GM19025 (cell line): ENCODE data around the gene TBC1D14.

ENCODE experiments used
- ATAC-seq: cut with Tn5 transposase; IDR thresholded peaks from one replicate; pipeline ENCODE4 v1.9.1; 2021; ENCODE audit warnings: mild to moderate bottlenecking, low read depth, moderate library complexity; ENCODE audit not compliant: unreplicated experiment

TBC1D14 gene

DNA sequence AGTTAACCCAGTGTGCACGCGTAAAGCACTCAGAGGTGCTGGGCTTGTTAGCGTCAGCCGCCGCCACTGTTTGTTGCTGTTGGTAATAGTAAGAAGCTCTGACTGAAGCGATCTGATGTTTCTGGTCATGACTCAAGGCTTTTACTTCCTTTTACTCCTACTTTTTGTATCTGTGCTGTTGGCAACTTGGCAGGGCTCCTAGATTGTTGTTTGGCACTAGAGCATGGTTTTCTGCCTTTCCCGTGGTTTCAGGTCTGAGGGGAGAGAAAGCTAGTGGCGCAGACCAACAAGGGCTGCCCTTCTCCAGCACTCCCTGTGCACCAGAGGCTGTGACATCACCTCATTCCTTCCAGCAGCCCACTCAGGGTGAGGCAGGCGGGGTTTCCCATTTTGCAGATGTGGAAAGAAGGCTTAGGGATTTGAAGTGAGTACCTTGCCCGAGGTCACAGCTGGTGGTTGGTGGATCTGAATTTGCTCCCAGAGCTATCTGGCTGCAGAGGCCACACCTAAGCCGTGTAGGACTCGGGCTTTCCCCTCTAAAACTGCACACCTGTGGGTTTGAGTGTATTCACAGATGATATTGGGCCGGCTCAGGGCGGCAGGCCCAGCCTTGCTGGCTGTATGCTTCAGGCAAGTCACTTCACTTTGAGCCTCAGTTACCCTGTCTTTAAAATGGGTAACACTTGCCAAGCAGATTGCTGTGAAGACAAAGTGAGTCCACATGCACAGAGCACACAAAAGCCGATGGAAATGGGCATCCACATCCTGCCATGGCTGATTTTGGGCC is 82.3 kb downstream of the TBC1D14 start:
- no peak for ATAC-seq

DNA sequence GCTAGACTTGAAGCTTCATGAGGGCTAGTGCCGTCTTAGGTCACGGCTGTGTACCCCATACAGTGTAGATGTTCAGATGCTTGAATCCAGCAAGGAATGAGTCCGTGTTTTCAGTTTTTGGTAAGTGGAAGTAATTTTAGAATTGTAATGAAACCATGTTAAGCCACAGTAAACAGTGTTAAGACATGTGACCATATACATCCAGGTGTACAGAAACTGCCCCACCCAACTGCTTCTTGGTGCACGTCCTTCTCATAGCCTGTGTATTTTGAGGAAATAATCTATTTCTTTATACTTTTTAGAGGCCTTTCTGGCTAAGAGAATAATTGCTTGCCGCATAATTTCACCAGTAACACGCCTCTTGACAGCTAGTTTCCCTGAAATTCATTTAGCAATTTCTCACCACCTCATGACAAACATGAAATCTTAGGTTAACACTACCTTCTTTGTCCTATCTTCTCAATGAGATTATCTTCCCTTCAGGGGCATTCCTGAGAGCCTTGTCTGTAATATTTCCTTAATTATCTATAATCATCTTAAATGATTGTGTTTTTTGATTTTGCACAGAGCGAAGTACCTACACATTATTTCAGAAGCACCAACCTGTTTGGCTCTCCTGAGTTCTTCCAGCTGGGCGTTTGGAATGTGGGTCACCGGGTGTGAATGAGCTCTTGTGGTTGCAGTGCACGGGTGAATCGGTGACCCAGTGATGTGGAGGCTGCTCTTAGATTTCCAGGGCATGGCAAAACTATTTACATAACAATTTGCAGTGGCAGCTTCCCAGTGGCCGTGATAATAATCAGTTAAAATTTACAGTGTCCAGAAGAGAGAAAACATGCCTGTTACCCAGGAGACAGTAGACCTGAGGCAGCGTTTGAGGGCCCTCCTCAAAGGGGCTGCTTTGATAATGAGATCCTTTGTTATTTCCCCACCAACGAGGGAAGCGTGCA is 83.4 kb downstream of the TBC1D14 start:
- no peak for ATAC-seq

DNA sequence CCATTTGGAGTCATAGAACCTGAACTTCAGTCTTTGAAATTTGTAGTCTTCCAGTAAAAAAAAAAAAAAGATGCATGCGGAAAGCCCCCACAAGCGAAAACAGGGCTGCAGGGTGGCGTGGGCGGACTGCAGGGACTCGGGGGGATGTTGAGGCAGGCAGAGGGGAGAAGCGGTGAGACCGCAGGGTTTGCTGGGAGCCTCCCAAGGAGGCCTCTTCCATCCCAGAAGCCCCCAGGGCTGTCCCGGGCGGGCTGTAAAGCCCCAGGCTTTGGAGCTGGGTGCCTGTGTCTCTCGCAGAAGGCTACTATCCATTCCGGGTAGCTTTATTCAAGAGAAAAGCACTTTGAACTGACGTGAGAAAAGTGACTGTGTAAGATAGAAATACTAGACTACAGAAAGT is 86.9 kb downstream of the TBC1D14 start:
- ATAC-seq = no peak

GRCh38 chr4:6999172-7000086 is 89.8 kb downstream of the TBC1D14 start:
- ATAC-seq = no peak

DNA sequence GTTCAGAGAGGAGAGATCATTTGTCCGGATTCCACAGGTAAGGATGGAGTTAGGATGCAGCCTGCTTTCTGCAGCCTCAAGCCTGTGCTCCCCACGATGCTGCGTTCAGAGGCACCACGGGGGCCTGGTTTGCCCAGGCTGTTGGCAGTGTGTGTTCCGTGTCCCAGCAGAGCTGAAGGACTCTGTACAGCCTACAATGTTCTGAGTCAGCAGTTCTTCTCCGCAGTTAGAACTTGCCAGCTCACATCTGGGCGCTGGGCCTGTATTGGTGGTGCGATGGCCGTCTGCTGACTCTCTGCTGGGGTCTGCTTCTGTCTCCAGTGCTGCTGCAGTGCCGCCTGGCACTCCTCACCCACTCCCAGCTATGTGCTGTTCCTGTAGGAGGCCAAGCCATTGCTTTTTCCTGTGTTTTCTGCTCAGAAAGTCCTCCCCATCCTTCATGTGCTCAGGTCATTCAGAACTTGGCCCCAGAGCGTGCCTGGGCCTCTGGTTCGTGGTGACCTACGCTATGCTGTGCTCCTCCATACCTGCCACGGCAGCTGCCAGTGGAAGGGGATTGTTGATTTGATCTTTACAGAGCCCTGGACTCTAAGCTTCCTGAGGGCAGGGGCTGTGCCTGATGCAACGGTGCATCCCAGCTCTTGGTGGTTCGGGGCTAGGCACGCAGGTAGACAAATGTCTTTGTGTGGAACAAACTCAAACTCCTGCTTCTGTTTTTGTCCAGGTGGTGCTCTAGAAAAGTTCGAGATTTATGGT is 91.0 kb downstream of the TBC1D14 start:
- ATAC-seq = no peak

DNA sequence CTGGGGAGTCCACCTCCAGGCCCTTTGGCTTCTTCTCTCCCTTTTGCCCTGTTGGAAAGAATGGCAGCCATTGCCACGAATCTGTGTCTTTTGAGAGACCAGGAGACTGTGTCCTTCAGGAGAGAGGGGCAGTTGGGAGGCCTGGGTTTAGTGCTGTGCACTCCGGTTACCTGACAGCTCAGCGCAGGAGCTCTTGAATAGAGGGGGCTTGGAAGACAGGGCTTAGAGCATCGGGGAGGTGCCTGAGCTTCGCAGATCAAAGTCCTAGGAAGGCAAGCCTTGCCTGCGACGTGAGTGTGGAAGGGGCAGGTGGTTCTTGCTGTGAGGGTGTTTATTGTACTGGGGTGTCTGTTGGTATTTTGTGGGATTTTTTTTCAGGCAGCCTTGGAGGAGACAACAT is 91.6 kb downstream of the TBC1D14 start:
- no peak for ATAC-seq

GRCh38 chr4:7002336-7002735 is 92.7 kb downstream of the TBC1D14 start:
- no peak for ATAC-seq

DNA sequence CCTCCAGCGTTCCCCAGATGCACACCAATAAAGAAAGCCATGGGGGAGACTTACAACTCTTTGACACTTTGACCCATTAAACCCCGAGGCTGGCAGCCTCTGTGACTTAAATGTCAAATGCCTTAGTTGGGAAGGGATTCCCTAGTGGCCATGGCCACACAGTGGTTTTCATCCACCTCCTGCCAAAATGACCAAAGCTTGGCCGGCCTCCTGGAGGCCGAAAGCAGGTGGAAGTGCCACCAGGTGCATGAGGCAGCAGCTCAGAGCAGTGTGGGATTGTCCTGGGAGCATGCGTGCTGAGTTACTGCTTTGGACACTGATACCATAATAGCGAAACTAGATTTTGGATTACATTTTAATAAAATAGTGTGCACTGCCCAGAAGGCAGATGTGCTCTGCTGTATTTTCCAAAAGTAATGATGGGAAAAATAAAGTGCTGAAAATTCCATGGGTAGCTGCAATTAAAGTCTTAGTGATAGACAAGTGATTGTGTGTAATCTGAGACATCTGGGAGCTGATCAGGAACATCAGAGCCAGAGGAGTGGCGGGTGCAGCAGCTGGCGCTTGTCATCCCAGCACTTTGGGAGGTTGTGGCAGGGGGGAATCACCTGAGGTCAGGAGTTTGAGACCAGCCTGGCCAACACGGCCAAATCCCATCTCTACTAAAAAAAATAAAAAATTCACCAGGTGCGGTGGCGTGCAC is 93.7 kb downstream of the TBC1D14 start:
- ATAC-seq = no peak

DNA sequence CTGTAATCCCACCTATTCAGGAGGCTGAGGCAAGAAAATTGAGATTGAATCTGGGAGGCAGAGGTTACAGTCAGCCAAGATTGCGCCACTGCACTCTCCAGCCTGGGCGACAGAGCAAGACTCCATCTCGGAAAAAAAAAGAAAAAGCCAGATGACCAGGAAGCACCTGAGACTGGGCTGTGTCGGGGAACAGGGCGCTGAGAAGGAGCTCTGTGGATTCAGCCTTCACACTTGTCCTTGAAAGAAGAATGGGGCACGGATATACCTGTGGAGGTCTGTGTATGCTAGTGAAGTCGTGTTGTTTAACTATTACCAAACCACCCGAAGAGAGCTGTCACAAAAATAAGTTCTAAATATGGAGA is 94.2 kb downstream of the TBC1D14 start:
- ATAC-seq = no peak

- ATAC-seq = no peak
These were observed 94.7 kb downstream of the TBC1D14 start for GRCh38 chr4:7004331-7004730.

DNA sequence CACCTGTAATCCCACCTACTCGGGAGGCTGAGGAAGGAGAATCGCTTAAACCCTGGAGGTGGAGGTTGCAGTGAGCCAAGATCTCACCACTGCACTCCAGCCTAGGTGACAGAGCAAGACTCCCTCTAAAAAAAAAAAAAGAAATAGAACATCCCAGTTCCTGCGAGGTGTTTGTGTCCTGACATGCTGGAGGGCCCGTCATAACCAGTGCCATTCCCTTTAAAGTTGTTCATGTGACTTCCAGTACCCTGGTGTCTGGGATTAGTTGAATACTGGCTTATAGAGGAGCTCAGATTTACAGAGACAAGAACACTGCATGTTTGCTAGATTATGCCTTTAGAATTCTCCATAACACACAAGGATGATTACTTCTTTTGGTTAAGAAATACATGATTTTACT is 95.9 kb downstream of the TBC1D14 start:
- no peak for ATAC-seq

DNA sequence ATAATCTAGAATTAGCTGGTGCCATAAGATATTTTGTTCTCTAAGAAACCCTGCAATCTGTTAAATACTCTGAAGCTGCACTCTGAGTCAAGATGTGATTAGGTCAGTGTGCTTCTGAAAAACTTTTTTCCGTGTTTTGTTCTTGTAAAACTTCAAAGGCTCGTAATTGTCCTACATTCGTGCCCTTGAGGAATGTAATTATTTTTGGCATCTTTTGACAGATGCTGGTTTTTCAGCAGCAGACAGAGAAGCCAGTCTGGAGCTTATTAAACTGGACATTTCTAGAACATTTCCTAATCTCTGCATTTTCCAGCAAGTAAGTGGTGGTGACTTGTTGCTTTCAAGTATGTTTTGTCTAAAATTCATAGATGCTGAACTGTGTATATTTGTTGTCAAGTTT is 96.8 kb downstream of the TBC1D14 start:
- no peak for ATAC-seq

GRCh38 chr4:7007142-7007907 is 97.7 kb downstream of the TBC1D14 start:
- no peak for ATAC-seq

DNA sequence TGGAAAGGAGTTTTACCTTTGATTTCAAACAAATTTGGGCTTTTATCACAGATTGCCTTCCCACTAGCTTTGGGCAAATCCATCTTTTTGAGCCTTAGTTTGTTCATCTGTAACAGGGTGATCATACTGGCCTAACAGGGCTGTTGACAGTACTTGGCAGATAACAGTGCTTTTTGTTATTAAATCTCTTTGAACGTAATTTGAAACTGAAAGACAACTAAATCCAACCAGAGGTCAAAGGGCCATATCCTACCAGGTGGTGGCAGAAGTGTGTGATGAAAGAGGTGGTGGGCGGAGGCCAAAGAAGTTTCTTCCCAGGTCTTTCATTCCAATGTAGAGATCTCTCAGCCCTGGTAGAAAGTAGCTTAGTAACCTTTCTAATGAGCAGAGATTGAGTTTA is 98.3 kb downstream of the TBC1D14 start:
- no peak for ATAC-seq

DNA sequence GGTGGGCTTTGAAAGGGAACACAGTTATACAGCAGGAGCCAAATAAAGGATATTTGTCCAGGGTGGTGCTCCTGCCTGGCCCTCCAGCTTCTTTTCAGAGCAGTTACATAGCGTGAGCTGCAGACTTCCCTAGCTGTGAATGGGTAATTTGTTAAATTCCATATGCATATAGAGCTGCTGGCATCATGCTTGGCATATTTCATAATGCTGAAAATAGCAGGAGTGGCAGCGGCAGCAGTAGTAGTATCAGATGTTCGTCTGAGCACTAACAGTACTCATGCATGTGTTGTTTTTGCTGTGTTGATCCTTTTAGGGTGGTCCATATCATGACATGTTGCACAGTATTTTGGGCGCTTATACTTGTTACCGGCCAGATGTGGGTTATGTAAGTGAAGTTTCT is 99.9 kb downstream of the TBC1D14 start:
- ATAC-seq = no peak

DNA sequence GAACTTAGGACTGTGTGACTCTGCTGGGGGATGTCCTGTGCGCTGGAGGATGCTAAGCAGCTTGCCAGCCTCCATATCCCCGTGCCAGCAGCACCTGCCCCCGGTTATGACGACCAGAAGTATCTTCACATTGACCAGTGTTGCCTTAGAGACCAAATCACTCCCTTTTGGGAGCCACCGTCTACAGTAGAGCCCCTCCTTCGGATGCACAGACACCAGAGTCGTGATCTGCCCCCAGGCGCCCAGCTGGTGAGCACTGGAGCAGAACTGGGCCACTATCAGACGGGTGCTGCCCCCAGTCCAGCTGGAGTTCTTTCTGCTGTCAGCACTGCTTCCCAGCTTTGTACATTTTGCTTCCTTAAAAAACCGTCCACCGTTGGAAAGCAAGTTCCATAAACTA is 103.5 kb downstream of the TBC1D14 start:
- no peak for ATAC-seq

DNA sequence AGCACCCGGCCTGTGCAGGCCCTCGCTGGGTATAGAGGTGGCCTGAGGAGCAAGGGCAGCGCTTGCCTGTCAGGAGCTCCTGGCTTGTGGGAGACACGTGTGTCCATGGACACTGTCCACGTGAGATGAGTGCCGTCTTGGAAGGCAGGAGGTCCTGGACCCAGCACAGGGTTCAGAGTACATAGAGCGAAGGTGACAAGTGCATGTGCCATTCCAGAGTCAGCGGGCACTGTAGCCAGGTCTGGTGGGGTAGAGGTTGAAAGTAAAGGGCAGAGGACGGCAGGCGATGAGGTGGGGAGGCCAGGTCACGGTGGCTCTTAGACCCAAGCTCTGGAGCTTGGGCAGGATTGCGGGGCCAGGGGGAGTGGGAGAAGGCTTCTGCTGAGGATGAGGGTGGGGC is 105.2 kb downstream of the TBC1D14 start:
- no peak for ATAC-seq

DNA sequence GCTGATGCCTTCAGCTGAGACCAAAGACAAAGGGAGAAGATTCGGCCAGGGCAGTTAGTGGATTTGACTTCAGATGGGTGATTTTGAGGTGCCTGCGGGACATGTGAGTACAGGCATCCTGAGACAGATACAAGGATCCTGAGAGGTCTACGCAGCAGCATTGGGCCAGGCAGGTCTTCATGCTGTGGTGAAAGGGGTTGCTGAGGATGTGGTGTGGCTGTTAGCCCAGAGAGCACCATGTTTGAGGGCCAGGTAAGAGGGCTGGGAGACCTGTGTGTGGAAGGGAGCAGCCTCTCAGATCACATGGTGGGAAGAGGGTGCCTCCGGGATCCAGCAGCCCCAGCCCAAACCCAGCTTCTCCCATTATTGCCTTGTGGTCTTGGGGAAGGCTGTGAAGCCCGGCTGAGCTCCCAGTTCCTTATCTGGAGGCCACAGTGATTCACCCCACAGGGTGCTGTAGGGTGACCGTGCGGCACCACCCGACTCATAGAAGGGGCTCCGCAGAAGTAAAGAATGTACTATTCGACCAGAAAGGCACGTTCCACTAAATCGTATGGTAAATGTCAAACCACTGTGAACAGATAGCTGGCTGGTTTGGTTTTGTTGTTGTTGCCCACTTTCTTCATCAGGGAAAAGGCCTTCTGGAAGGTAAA is 105.9 kb downstream of the TBC1D14 start:
- ATAC-seq = no peak
